Measurements from ENCODE around the gene ZNF133.
"Not testable (repeated sequence)": the region's sequence is repeated elsewhere in the genome, so short reads cannot be mapped to it uniquely, and the experiment has no call there.

Gene ZNF133

GRCh38 chr20:18272451-18272850 is 15.9 kb upstream of the ZNF133 start:
- WGBS (ENCODE audit: extremely low coverage, insufficient coverage, low lambda C conversion rate) = no CpG with 5 or more reads among the region's 6 CpGs
- H3K18ac ChIP-seq (ENCODE audit: low read length) = no peak overlapping the region
- H2BK5ac ChIP-seq (ENCODE audit: low read length) = no peak overlapping the region
- no peak overlapping the region for H4K5ac ChIP-seq (ENCODE audit: low read length)
- H2BK120ac ChIP-seq (ENCODE audit: low read depth, low read length) = no peak overlapping the region
- no peak overlapping the region for H3K4ac ChIP-seq (ENCODE audit: low read depth, low read length)
- H2BK15ac ChIP-seq (replicated peaks; ENCODE audit: low read depth) = no peak overlapping the region
- peak; percentile 48 for DNase-seq
- no peak overlapping the region for H2AK5ac ChIP-seq (ENCODE audit: low read length)
- no peak overlapping the region for H3K27ac ChIP-seq (ENCODE audit: low read depth, low read length)
- no peak overlapping the region for H4K8ac ChIP-seq (ENCODE audit: low read depth, low read length)
- no peaks in the 10 kb centered on the region for H3K79me1 ChIP-seq (ENCODE audit: low read length)
- H3K27me3 ChIP-seq (ENCODE audit: insufficient read depth, low read length, poor library complexity) = no peaks in the 10 kb centered on the region
- no peak overlapping the region for H3K23ac ChIP-seq (ENCODE audit: low read length)
- H3K4me3 ChIP-seq (ENCODE audit: low read length) = no peak overlapping the region
- H3K4me2 ChIP-seq (ENCODE audit: low read length) = no peak overlapping the region
- H3K9ac ChIP-seq (ENCODE audit: low read length) = no peak overlapping the region
- H3K79me2 ChIP-seq (ENCODE audit: control insufficient read depth, insufficient read depth, low read length) = no peaks in the 10 kb centered on the region
- H3K4me1 ChIP-seq (ENCODE audit: control insufficient read depth, low read depth, low read length) = no peaks in the 10 kb centered on the region
- H3K56ac ChIP-seq (ENCODE audit: low read length) = no peak overlapping the region
- H3K36me3 ChIP-seq (ENCODE audit: control insufficient read depth, insufficient read depth, low read length) = no peaks in the 10 kb centered on the region

- H3K56ac ChIP-seq (ENCODE audit: low read length) = no peak overlapping the region
- no peak overlapping the region for H3K23ac ChIP-seq (ENCODE audit: low read length)
- H3K4me3 ChIP-seq (ENCODE audit: low read length) = no peak overlapping the region
- no peak for DNase-seq
- no peak overlapping the region for H3K4ac ChIP-seq (ENCODE audit: low read depth, low read length)
- H3K27ac ChIP-seq (ENCODE audit: low read depth, low read length) = no peak overlapping the region
- H3K79me2 ChIP-seq (ENCODE audit: control insufficient read depth, insufficient read depth, low read length) = no peaks in the 10 kb centered on the region
- no peaks in the 10 kb centered on the region for H3K27me3 ChIP-seq (ENCODE audit: insufficient read depth, low read length, poor library complexity)
- no peak overlapping the region for H4K8ac ChIP-seq (ENCODE audit: low read depth, low read length)
- no peaks in the 10 kb centered on the region for H3K4me1 ChIP-seq (ENCODE audit: control insufficient read depth, low read depth, low read length)
- H2BK120ac ChIP-seq (ENCODE audit: low read depth, low read length) = no peak overlapping the region
- no peak overlapping the region for H3K4me2 ChIP-seq (ENCODE audit: low read length)
- no peak overlapping the region for H3K9ac ChIP-seq (ENCODE audit: low read length)
- H4K5ac ChIP-seq (ENCODE audit: low read length) = no peak overlapping the region
- H2BK5ac ChIP-seq (ENCODE audit: low read length) = no peak overlapping the region
- H2AK5ac ChIP-seq (ENCODE audit: low read length) = no peak overlapping the region
- no peak overlapping the region for H2BK15ac ChIP-seq (replicated peaks; ENCODE audit: low read depth)
- no peaks in the 10 kb centered on the region for H3K79me1 ChIP-seq (ENCODE audit: low read length)
- no peaks in the 10 kb centered on the region for H3K36me3 ChIP-seq (ENCODE audit: control insufficient read depth, insufficient read depth, low read length)
- H3K18ac ChIP-seq (ENCODE audit: low read length) = no peak overlapping the region
Measured at GRCh38 chr20:18273738-18274137, 14.6 kb upstream of the ZNF133 start.

DNA sequence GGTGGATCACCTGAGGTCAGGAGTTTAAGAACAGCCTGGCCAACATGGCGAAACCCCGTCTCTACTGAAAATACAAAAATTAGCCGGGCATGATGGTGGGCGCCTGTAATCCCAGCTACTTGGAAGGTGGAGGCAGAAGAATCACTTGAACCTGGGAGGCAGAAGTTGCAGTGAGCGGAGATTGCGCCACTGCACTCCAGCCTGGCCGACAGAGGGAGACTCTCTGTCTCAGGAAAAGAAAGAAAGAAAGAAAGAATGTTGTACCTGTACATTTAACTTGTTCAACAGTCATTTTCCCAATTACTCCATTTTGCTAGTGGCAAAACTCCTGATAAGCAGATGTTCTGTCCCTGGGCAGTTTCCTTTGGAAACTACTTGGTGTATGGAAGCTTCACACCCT is 12.4 kb upstream of the ZNF133 start:
- no CpG with 5 or more reads among the region's 7 CpGs for WGBS (ENCODE audit: extremely low coverage, insufficient coverage, low lambda C conversion rate)
- not testable (repeated sequence) for H3K4me1 ChIP-seq (ENCODE audit: control insufficient read depth, low read depth, low read length)

DNA sequence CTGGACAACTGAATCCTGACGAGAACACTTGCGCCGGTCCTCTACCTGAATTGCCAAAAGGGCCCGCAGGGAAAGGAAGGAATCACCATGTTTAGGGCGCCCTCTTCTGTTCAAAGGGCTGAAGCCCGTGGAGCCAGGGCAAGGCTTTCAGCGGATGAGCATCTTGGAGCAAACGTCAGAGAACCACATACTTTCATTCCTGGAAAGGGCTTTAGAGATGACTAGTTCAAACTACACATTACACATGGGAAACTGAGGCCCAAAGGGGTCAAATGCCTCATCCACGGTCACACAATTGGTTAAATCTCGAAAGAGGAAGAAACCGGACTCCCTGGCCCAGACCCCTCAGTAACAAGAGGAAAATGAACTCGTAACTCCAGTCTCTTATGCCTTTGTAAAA is 11.5 kb upstream of the ZNF133 start:
- Histone ChIP-seq H3K27ac (ENCODE audit: low read depth, low read length) (no peak overlapping the region), H3K4me3 (ENCODE audit: low read length) (no peak overlapping the region), H4K8ac (ENCODE audit: low read depth, low read length) (no peak overlapping the region), H3K9ac (ENCODE audit: low read length) (no peak overlapping the region), H3K56ac (ENCODE audit: low read length) (no peak overlapping the region), H2BK120ac (ENCODE audit: low read depth, low read length) (no peak overlapping the region), H4K5ac (ENCODE audit: low read length) (no peak overlapping the region), H3K23ac (ENCODE audit: low read length) (no peak overlapping the region), H2BK15ac (replicated peaks; ENCODE audit: low read depth) (no peak overlapping the region), H3K36me3 (ENCODE audit: control insufficient read depth, insufficient read depth, low read length) (no peaks in the 10 kb centered on the region), H2BK5ac (ENCODE audit: low read length) (no peak overlapping the region), H2AK5ac (ENCODE audit: low read length) (no peak overlapping the region), H3K4me1 (ENCODE audit: control insufficient read depth, low read depth, low read length) (no peaks in the 10 kb centered on the region), H3K18ac (ENCODE audit: low read length) (no peak overlapping the region), H3K27me3 (ENCODE audit: insufficient read depth, low read length, poor library complexity) (no peaks in the 10 kb centered on the region), H3K4me2 (ENCODE audit: low read length) (no peak overlapping the region), H3K79me2 (ENCODE audit: control insufficient read depth, insufficient read depth, low read length) (no peaks in the 10 kb centered on the region), H3K79me1 (ENCODE audit: low read length) (no peaks in the 10 kb centered on the region), H3K4ac (ENCODE audit: low read depth, low read length) (no peak overlapping the region)
- no CpG with 5 or more reads among the region's 12 CpGs for WGBS (ENCODE audit: extremely low coverage, insufficient coverage, low lambda C conversion rate)
- peak; percentile 87 for DNase-seq

More for the DNA sequence above, 12.4 kb upstream of the ZNF133 start:
- not testable (repeated sequence) for DNase-seq; H3K23ac ChIP-seq (ENCODE audit: low read length); H2AK5ac ChIP-seq (ENCODE audit: low read length); H3K79me1 ChIP-seq (ENCODE audit: low read length); H3K9ac ChIP-seq (ENCODE audit: low read length); H3K36me3 ChIP-seq (ENCODE audit: control insufficient read depth, insufficient read depth, low read length); H3K27ac ChIP-seq (ENCODE audit: low read depth, low read length); H3K79me2 ChIP-seq (ENCODE audit: control insufficient read depth, insufficient read depth, low read length); H3K56ac ChIP-seq (ENCODE audit: low read length); H2BK15ac ChIP-seq (replicated peaks; ENCODE audit: low read depth); H3K4me2 ChIP-seq (ENCODE audit: low read length); H4K5ac ChIP-seq (ENCODE audit: low read length); H2BK120ac ChIP-seq (ENCODE audit: low read depth, low read length); H3K4ac ChIP-seq (ENCODE audit: low read depth, low read length); H4K8ac ChIP-seq (ENCODE audit: low read depth, low read length); H3K18ac ChIP-seq (ENCODE audit: low read length); H3K4me3 ChIP-seq (ENCODE audit: low read length); H3K27me3 ChIP-seq (ENCODE audit: insufficient read depth, low read length, poor library complexity); H2BK5ac ChIP-seq (ENCODE audit: low read length)

DNA sequence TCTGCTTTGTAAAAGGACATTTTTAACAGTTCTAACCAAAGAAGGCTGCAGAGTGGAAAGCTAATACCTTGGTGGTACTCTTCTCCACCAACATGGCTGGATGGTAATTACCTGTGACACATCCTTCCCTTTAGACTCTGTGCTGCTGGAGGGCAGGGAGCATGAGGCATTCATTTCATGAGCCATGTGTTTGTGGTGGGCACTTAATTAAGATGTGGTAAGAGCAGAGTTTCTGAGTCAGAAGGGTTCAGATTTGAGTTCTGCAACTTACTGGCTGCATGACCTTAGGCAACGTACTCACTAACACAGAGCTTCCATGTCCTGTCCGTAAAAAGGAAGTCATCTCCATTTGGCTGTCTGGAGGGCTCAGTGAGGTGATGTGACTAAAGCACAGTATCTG is 9.1 kb upstream of the ZNF133 start:
- Histone ChIP-seq H3K18ac (ENCODE audit: low read length) (no peak overlapping the region), H2AK5ac (ENCODE audit: low read length) (no peak overlapping the region), H3K4me3 (ENCODE audit: low read length) (no peak overlapping the region), H3K9ac (ENCODE audit: low read length) (no peak overlapping the region), H3K27ac (ENCODE audit: low read depth, low read length) (no peak overlapping the region), H2BK120ac (ENCODE audit: low read depth, low read length) (no peak overlapping the region), H3K4me2 (ENCODE audit: low read length) (no peak overlapping the region), H3K79me2 (ENCODE audit: control insufficient read depth, insufficient read depth, low read length) (no peaks in the 10 kb centered on the region), H2BK5ac (ENCODE audit: low read length) (no peak overlapping the region), H4K5ac (ENCODE audit: low read length) (no peak overlapping the region), H3K36me3 (ENCODE audit: control insufficient read depth, insufficient read depth, low read length) (no peaks in the 10 kb centered on the region), H3K4ac (ENCODE audit: low read depth, low read length) (no peak overlapping the region), H3K23ac (ENCODE audit: low read length) (no peak overlapping the region), H3K79me1 (ENCODE audit: low read length) (no peaks in the 10 kb centered on the region), H2BK15ac (replicated peaks; ENCODE audit: low read depth) (no peak overlapping the region), H4K8ac (ENCODE audit: low read depth, low read length) (no peak overlapping the region), H3K56ac (ENCODE audit: low read length) (no peak overlapping the region), H3K4me1 (ENCODE audit: control insufficient read depth, low read depth, low read length) (no peaks in the 10 kb centered on the region), H3K27me3 (ENCODE audit: insufficient read depth, low read length, poor library complexity) (no peaks in the 10 kb centered on the region)
- no peak for DNase-seq
- no CpG with 5 or more reads among the region's 2 CpGs for WGBS (ENCODE audit: extremely low coverage, insufficient coverage, low lambda C conversion rate)

DNA sequence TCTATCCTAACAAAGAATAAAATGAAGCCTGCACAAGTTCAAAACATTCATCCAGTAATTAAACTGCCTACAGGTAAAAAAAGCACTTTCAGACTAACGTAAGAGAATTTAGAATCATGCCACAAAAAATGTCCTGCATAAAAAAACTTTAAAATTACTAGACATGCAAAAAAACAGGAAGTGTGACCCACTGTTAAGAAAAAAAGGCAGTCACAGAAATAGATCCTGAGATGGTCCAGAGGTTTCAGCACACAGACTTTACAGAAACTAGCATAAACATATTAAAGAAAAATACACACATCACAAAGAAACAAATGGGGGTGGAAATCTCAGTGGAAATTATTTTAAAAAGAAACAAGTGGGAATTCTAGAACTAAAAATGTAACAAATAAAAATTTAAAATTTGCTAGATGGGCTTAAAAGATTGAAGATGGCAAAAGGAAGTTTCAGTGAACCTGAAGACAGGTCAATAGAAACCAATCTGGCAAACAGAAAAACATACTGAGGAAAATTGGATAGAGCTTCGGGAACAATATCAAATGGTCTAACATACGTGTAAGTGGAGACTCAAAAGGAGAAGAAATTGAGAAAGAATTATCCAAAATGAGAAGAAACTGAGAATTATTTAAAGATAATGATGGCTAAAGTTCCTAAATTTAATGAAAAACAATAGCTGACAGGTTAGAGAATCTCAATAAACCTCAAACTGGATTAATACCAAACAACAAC is 3.4 kb upstream of the ZNF133 start:
- H4K5ac ChIP-seq (ENCODE audit: low read length) = no peak overlapping the region
- H2BK5ac ChIP-seq (ENCODE audit: low read length) = no peak overlapping the region
- no peak overlapping the region for H3K23ac ChIP-seq (ENCODE audit: low read length)
- no peak overlapping the region for H3K27ac ChIP-seq (ENCODE audit: low read depth, low read length)
- peaks cover 12% of the 10 kb centered on the region for H3K79me1 ChIP-seq (ENCODE audit: low read length)
- no peak overlapping the region for H3K4me2 ChIP-seq (ENCODE audit: low read length)
- no peaks in the 10 kb centered on the region for H3K36me3 ChIP-seq (ENCODE audit: control insufficient read depth, insufficient read depth, low read length)
- no CpG with 5 or more reads among the region's 3 CpGs for WGBS (ENCODE audit: extremely low coverage, insufficient coverage, low lambda C conversion rate)
- no peak overlapping the region for H4K8ac ChIP-seq (ENCODE audit: low read depth, low read length)
- peaks cover 4% of the 10 kb centered on the region for H3K4me1 ChIP-seq (ENCODE audit: control insufficient read depth, low read depth, low read length)
- no peak overlapping the region for H3K9ac ChIP-seq (ENCODE audit: low read length)
- no peak overlapping the region for H3K4me3 ChIP-seq (ENCODE audit: low read length)
- no peak overlapping the region for H3K18ac ChIP-seq (ENCODE audit: low read length)
- H2BK120ac ChIP-seq (ENCODE audit: low read depth, low read length) = no peak overlapping the region
- H3K56ac ChIP-seq (ENCODE audit: low read length) = no peak overlapping the region
- H3K4ac ChIP-seq (ENCODE audit: low read depth, low read length) = no peak overlapping the region
- no peak for DNase-seq
- no peaks in the 10 kb centered on the region for H3K27me3 ChIP-seq (ENCODE audit: insufficient read depth, low read length, poor library complexity)
- no peak overlapping the region for H2AK5ac ChIP-seq (ENCODE audit: low read length)
- H2BK15ac ChIP-seq (replicated peaks; ENCODE audit: low read depth) = no peak overlapping the region
- no peaks in the 10 kb centered on the region for H3K79me2 ChIP-seq (ENCODE audit: control insufficient read depth, insufficient read depth, low read length)

Data from mesendoderm (in vitro differentiated cells).